Measurements from ENCODE around the gene PRICKLE2. TPM values are rescaled to one million over a fixed set of nuclear protein-coding genes. Genes with fewer than 3 reads are reported as not detected.

The PRICKLE2 gene
- total RNA-seq, 1 donor from 2014 or later, result 10.8 TPM

DNA sequence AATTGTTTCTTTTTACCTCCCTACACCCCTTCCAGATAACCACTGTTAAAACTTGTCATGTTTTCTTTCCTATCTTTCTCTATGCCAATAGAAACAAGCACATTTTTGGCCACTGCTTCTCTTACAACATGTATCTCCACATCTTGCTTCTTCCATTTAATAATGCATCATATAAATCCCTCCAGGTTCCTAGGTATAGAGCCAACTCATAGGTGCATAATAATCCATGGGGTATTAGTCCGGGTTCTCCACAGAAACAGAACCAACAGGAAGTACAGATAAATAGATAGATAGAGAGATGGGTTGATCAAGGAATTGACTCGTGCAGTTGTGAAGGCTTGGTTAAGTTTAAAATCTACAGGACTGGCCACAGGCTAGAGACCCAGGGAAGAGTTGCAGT, 160.5 kb downstream of the PRICKLE2 start:
- TF ChIP-seq, protein P1, sequence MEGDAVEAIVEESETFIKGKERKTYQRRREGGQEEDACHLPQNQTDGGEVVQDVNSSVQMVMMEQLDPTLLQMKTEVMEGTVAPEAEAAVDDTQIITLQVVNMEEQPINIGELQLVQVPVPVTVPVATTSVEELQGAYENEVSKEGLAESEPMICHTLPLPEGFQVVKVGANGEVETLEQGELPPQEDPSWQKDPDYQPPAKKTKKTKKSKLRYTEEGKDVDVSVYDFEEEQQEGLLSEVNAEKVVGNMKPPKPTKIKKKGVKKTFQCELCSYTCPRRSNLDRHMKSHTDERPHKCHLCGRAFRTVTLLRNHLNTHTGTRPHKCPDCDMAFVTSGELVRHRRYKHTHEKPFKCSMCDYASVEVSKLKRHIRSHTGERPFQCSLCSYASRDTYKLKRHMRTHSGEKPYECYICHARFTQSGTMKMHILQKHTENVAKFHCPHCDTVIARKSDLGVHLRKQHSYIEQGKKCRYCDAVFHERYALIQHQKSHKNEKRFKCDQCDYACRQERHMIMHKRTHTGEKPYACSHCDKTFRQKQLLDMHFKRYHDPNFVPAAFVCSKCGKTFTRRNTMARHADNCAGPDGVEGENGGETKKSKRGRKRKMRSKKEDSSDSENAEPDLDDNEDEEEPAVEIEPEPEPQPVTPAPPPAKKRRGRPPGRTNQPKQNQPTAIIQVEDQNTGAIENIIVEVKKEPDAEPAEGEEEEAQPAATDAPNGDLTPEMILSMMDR (IDR thresholded peaks at IDR 0.05; ENCODE audit: insufficient read depth, low read length, poor library complexity, severe bottlenecking), result no peak
- H3K27me3 ChIP-seq (ENCODE audit: control insufficient read depth, insufficient read depth, low read length), result no peaks in the 10 kb centered on the region
- H3K4me3 ChIP-seq (ENCODE audit: low read depth, low read length), result no peak overlapping the region
- DNase-seq (ENCODE audit: low read depth), result no peak
- no peaks in the 10 kb centered on the region for H3K36me3 ChIP-seq (ENCODE audit: control insufficient read depth, insufficient read depth, low read length)

DNA sequence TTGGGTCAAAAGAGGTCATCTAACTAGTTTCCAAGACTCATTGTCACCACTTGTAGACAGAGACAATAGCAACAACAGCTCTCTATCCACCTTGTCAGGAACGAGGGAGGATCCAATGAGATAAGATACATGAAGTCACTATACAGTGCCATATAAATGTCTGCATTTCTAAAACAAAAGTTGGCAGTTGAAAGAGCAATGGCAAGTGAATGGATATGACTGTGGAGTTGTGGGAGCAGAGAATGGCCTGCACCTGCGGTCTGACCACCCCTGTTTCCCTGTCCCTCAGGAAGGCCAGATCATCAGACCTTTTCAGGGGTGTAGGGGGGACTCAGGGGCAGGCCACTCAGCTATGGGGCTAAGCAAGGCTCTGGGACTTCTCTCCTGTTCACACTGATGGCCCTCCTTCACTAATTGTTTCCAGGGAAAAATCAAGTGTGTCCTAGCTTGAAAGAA, 161.3 kb downstream of the PRICKLE2 start:
- Histone ChIP-seq H3K27me3 (ENCODE audit: control insufficient read depth, insufficient read depth, low read length) (no peaks in the 10 kb centered on the region), H3K36me3 (ENCODE audit: control insufficient read depth, insufficient read depth, low read length) (no peaks in the 10 kb centered on the region), H3K4me3 (ENCODE audit: low read depth, low read length) (no peak overlapping the region)
- TF ChIP-seq, protein P1 (IDR thresholded peaks at IDR 0.05; ENCODE audit: insufficient read depth, low read length, poor library complexity, severe bottlenecking), result no peak
- no peak for DNase-seq (ENCODE audit: low read depth)

DNA sequence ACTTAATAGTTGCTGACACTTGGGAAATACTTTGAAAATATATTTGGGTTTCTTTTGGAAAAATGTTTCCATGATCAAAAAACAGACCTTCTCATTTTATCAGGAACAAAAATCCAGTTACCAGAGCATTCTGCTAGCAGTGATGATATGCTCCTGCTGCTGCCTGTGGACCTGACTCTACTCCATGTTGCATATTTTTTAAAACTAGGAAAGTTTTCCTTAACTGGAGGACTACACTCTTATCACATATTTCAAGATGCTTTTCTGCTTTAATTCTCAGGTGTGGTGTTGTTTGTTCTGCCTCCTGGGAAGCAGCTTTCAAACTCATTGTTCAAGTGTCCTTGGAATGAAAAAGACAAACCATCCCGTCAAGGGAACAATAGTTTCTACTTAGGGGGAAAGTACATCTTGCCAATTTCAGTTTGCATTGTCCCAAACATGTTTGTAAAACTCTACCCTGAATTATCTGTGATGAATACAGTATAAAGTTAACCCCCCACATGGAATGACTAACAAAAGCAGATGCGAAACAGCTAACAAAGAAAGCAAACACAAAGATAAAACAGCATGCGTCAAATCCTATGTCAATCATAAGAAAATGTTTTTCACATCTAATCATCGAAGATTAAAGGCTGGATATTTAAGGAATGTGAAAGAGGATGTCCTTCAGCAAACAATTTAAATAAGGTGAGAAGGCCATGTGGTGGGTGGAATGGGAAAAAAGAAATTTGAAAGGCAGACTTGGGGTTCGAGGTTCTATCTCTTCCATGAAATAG, 161.9 kb downstream of the PRICKLE2 start:
- TF ChIP-seq, protein P1 (IDR thresholded peaks at IDR 0.05; ENCODE audit: insufficient read depth, low read length, poor library complexity, severe bottlenecking), result no peak
- no peaks in the 10 kb centered on the region for H3K27me3 ChIP-seq (ENCODE audit: control insufficient read depth, insufficient read depth, low read length)
- H3K36me3 ChIP-seq (ENCODE audit: control insufficient read depth, insufficient read depth, low read length), result no peaks in the 10 kb centered on the region
- H3K4me3 ChIP-seq (ENCODE audit: low read depth, low read length), result no peak overlapping the region
- DNase-seq (ENCODE audit: low read depth), result no peak

DNA sequence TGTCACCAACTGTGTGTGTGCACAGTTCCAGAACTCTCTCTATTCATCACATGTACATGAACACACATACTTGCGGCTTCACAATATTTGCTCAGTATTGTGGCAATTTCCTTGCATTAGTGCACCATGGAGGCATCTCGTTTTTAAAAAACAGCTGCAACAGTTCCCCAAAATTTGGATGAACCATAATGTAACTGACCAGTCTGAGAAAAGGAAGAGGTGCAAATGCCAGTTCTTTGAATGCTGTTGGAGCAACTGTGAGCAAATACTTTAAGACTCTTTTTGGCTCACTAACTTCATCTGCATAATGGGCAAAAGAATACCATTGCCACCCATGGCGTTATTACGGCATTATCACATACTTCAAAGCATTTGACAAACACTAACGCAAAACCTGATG, 163.6 kb downstream of the PRICKLE2 start:
- Histone ChIP-seq H3K27me3 (ENCODE audit: control insufficient read depth, insufficient read depth, low read length) (no peaks in the 10 kb centered on the region), H3K36me3 (ENCODE audit: control insufficient read depth, insufficient read depth, low read length) (no peaks in the 10 kb centered on the region), H3K4me3 (ENCODE audit: low read depth, low read length) (no peak overlapping the region)
- DNase-seq (ENCODE audit: low read depth), result no peak
- TF ChIP-seq, protein P1 (IDR thresholded peaks at IDR 0.05; ENCODE audit: insufficient read depth, low read length, poor library complexity, severe bottlenecking), result no peak

DNA sequence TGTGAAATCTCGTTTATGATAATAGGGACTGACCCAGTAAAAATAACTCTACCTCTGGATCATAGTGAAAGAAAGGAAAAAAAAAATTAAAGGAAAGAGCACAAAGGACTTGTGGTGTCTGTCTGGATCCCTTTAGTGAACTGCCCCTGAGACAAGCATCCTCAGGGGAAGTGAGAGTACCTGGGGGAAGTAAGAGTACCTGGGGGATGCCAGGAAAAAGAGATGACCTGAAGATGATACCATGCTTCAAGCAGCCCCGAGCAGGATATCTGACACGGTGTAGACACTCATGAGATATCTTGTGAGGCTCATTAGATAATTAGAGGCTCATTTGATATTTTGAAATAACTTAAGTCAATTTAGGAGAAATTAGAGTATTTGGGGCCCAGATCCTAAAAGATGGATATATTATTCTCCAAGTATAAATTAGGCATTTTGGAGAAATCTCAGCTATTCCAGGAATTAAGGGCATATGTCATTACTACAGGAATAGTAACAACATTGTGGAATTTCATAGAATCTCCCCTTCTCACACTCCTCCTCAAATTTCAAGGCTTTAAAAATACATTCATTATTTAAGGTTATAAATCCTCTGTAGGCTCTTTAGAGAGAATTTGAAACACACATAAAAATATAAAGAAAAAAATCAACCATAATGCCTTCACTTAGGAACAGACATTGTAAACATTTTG, 165.6 kb downstream of the PRICKLE2 start:
- Histone ChIP-seq H3K27me3 (ENCODE audit: control insufficient read depth, insufficient read depth, low read length) (no peaks in the 10 kb centered on the region), H3K36me3 (ENCODE audit: control insufficient read depth, insufficient read depth, low read length) (no peaks in the 10 kb centered on the region), H3K4me3 (ENCODE audit: low read depth, low read length) (no peak overlapping the region)
- DNase-seq (ENCODE audit: low read depth), result no peak
- TF ChIP-seq, protein P1 (IDR thresholded peaks at IDR 0.05; ENCODE audit: insufficient read depth, low read length, poor library complexity, severe bottlenecking), result no peak

Measured in kidney epithelial cell (primary cell).